Mucosa of stomach (tissue), 1 donor: ENCODE measurements around the gene CLIP1.
"Not testable (repeated sequence)": the region's sequence is repeated elsewhere in the genome, so short reads cannot be mapped to it uniquely, and the experiment has no call there.

Experiments used
- H3K27me3 ChIP-seq: one replicate; pipeline ENCODE4 v1.7.0; 2013; ENCODE audit warnings: mild to moderate bottlenecking, low read length; ENCODE audit not compliant: control insufficient read depth, insufficient read depth
- H3K36me3 ChIP-seq: one replicate; pipeline ENCODE4 v1.7.0; 2013; ENCODE audit warnings: low read length; ENCODE audit not compliant: control insufficient read depth, insufficient read depth
- H3K4me1 ChIP-seq: one replicate; pipeline ENCODE4 v1.7.0; 2013; ENCODE audit warnings: mild to moderate bottlenecking, low read length; ENCODE audit not compliant: control insufficient read depth, insufficient read depth
- H3K4me3 ChIP-seq: one replicate; pipeline ENCODE4 v1.7.0; 2013; ENCODE audit warnings: low read length
- H3K9ac ChIP-seq: one replicate; pipeline ENCODE4 v1.7.0; 2013; ENCODE audit warnings: mild to moderate bottlenecking, low read length, moderate library complexity
- H3K9me3 ChIP-seq: one replicate; pipeline ENCODE4 v1.7.0; 2013; ENCODE audit warnings: mild to moderate bottlenecking, low read length, moderate library complexity; ENCODE audit not compliant: control insufficient read depth
- donor health status: Pancreatic carcinoma.

The CLIP1 gene

DNA sequence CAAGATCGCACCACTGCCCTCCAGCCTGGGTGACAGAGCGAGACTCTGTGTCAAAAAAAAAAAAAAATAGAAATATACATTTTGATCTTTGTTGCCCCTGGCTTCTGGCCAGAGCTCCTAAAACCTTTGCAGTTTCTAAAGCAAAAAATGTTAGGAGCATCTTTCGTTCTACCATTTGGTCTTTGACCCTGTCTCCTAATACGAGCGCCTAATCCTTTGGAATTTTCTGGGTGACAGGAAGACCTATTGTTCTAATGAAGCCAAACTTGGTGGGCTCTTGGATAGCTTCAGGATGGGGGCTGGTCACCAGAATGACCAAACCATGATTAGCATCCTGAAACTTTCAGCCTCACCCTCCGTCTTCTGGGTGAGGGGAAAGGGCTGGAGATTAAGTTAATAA lies 32.3 kb upstream of the CLIP1 start:
- Histone ChIP-seq H3K36me3 (no peaks in the 10 kb centered on the region), H3K9ac (no peak overlapping the region), H3K9me3 (no peaks in the 10 kb centered on the region), H3K4me1 (no peaks in the 10 kb centered on the region), H3K27me3 (no peaks in the 10 kb centered on the region), H3K4me3 (no peak overlapping the region)

DNA sequence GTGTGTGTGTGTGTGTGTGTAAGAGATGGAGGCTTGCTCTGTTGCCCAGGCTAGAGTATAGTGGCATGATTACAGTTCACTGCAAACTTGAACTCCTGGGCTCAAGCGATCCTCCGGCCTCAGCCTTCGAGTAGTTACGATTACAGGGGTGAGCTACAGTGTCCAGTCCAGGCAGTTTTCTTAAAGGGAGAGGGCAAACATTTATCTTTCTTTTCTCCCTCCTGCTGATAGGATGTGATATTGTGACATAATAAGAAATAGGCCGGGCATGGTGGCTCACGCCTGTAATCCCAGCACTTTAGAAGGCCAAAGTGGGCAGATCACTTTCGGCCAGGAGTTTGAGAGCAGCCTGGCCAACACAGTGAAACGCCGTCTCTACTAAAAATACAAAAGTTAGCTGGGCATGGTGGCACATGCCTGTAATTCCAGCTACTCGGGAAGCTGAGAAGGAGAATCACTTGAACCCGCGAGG lies 31.8 kb upstream of the CLIP1 start:
- Histone ChIP-seq H3K9me3 (no peaks in the 10 kb centered on the region), H3K4me3 (no peak overlapping the region), H3K27me3 (no peaks in the 10 kb centered on the region)

DNA sequence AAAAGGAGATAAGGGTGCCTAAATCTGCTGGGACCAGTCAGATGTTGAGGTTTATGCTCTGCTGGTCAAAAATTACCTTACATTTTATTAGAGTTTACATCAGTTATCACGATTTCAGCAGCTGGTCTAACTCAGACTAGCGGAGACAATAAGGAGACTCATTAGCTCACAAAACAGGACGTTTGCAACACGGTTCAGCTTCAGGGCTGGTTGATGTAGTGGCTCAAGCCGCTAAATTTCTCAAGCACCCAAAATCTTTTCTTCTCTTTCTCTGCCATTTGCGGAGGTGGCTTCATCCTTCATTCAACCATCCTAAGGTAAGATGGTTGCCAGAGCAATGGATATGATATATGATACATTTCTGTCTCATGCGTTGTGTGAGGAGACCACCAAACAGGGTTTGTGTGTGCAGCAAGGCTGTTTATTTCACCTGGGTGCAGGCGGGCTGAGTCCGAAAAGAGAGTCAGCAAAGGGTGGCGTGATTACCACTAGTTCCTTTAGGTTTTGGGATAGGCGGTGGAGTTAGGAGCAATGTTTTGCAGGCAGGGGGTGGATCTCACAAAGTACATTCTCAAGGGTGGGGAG lies 30.3 kb upstream of the CLIP1 start:
- H3K4me1 ChIP-seq, result no peaks in the 10 kb centered on the region
- no peaks in the 10 kb centered on the region for H3K27me3 ChIP-seq
- no peak overlapping the region for H3K4me3 ChIP-seq
- H3K9me3 ChIP-seq, result no peaks in the 10 kb centered on the region
- no peak overlapping the region for H3K9ac ChIP-seq
- H3K36me3 ChIP-seq, result no peaks in the 10 kb centered on the region

More for the DNA sequence above, 31.8 kb upstream of the CLIP1 start:
- Histone ChIP-seq H3K9ac (no peak overlapping the region), H3K4me1 (no peaks in the 10 kb centered on the region), H3K36me3 (no peaks in the 10 kb centered on the region)

DNA sequence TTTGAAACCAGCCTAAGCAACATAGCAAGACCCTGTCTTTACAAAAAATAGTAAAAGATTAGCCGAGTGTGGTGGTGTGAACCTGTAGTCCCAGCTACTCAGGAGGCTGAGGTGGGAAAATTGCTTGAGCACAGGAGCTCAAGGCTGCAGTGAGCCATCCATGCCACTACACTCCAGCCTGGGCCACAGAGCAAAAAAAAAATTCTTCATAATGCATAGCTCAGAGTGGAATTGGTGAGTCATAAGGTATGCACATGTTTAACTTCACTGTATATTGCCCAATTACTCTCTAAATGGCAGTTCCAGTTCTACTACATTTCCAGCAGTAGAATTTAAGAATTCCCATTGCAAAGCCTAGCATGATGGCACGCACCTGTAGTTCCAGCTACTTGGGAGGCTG lies 26.8 kb upstream of the CLIP1 start:
- Histone ChIP-seq H3K36me3 (no peaks in the 10 kb centered on the region), H3K9me3 (no peaks in the 10 kb centered on the region), H3K27me3 (no peaks in the 10 kb centered on the region), H3K9ac (no peak overlapping the region), H3K4me3 (no peak overlapping the region), H3K4me1 (no peaks in the 10 kb centered on the region)

DNA sequence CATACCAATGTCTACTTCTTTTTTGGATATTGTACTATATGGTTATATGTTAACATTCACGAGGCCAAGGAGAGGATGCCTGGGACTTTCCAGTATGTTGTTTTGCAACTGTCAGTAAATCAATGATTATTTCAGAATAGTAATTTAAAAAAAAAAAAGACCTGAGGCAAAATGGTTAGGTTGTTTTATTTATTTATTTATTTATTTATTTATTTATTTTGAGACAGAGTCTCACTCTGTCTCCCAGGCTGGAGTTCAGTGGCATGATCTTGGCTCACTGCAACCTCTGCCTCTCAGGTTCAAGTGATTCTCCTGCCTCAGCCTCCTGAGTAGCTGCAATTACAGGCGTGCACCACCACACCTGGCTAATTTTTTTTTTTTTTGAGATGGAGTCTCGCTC lies 25.4 kb upstream of the CLIP1 start:
- not testable (repeated sequence) for H3K4me1 ChIP-seq, H3K27me3 ChIP-seq, H3K4me3 ChIP-seq, H3K9ac ChIP-seq, H3K9me3 ChIP-seq, H3K36me3 ChIP-seq

DNA sequence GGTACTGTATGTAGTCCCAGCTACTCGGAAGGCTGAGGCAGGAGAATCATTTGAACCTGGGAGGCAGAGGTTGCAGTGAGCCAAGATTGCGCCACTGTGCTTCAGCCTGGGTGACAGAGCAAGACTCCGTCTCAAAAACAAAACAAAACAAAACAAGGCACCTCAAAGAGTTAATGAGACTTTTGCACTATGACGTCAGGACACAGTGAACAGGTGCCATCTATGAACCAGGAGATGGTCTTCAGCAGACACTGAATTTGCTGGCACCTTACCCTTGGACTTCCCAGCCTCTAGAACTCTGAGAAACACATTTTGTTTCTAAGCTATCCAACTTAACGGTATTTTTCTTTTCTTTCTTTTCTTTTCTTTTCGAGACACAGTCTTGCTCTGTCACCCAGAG lies 23.9 kb upstream of the CLIP1 start:
- not testable (repeated sequence) for H3K9ac ChIP-seq, H3K9me3 ChIP-seq, H3K4me1 ChIP-seq, H3K36me3 ChIP-seq, H3K4me3 ChIP-seq, H3K27me3 ChIP-seq

DNA sequence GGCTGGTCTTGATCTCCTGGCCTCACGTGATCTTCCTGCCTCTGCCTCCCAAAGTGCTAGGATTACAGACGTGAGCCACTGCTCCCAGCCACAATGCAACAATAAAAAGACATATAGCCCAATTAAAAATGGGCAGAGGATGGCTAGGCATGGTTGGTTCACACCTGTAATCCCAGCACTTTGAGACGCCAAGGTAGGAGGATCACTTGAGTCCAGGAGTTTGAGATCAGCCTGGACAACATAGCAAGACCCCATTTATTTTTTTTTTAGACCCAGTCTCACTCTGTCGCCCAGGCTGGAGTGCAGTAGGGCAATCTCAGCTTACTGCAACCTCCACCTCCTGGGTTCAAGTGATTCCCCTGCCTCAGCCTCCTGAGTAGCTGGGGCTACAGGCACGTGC lies 21.6 kb upstream of the CLIP1 start:
- H3K27me3 ChIP-seq, H3K4me3 ChIP-seq, H3K36me3 ChIP-seq, H3K9ac ChIP-seq, H3K9me3 ChIP-seq, H3K4me1 ChIP-seq: not testable (repeated sequence)

DNA sequence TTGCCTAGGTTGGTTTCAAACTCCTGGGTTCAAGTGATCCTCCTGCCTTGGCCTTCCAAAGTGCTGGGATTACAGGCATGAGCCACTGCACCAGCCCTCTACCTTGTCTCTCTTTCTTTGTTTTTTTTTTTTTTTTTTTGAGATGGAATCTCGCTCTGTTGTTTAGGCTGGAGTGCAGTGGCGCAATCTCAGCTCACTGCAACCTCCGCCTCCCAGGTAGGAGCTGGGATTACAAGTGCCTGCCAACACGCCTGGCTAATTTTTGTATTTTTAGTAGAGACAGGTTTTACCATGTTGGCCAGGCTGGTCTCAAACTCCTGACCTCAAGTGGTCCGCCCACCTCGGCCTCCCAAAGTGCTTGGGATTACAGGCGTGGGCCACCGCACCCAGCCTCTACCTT lies 16.4 kb upstream of the CLIP1 start:
- H3K36me3 ChIP-seq, H3K4me3 ChIP-seq, H3K4me1 ChIP-seq, H3K9me3 ChIP-seq, H3K9ac ChIP-seq, H3K27me3 ChIP-seq: not testable (repeated sequence)

DNA sequence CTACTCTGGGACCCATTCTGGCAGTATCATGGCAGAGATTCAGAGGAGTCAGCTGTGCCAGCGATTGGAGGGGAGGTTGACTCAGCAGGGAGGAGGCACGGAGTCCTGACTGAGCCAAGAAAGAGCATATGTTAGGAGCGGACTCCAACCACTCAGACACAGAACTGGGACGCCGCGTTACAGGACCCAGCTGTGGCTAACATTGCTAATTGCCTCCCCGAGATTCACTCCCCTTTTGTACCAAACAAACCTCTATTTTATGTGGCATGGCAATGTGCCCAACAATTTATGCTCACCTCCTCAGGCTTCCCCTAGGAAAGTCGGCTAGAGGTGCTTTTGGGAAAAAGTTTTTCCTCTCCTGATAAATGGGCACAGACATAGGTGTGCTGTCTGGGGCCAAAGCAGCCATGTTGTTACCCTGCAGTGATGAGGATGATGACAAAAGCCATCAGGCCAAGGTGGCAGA lies 15.2 kb upstream of the CLIP1 start:
- no peaks in the 10 kb centered on the region for H3K9me3 ChIP-seq
- no peak overlapping the region for H3K9ac ChIP-seq
- no peaks in the 10 kb centered on the region for H3K4me1 ChIP-seq
- H3K27me3 ChIP-seq, result no peaks in the 10 kb centered on the region
- H3K4me3 ChIP-seq, result no peak overlapping the region
- H3K36me3 ChIP-seq, result no peaks in the 10 kb centered on the region

DNA sequence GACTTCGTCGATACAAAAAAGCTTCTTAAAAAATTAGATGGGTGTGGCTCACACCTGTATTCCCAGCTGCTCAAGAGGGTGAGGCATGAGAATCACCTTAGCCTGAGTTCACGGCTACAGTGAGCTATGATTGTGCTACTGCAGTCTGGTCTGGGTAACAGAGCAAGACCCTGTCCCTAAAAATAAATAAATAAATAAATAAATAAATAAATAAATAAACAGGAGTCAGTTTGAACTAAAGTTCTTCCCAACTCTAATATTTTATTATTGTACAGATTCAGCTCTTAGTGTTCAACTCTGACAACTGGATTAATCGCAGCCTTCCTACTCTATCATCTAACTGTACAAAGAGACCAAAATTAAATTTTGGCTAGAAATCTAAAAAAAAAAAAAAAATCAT lies 12.7 kb upstream of the CLIP1 start:
- Histone ChIP-seq H3K9ac (no peak overlapping the region), H3K27me3 (no peaks in the 10 kb centered on the region), H3K4me3 (no peak overlapping the region), H3K4me1 (no peaks in the 10 kb centered on the region), H3K9me3 (no peaks in the 10 kb centered on the region), H3K36me3 (no peaks in the 10 kb centered on the region)

DNA sequence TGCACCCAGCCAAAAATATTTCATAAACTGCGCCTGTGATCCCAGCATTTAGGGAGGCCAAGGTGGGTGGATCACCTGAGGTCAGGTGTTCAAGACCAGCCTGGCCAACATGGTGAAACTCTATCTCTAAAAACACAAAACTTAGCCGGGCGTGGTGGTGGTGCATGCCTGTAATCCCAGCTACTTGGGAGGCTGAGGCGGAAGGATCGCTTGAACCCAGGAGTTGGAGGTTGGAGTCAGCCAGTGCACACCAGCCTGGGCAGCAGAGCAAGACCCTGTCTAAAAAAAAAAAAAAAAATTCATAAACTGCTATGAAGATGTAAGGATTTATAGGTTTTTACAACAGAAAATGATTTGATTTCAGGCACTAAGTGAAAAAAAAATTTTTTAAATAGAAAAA lies 6.6 kb upstream of the CLIP1 start:
- H3K9me3 ChIP-seq, H3K4me3 ChIP-seq, H3K4me1 ChIP-seq, H3K36me3 ChIP-seq, H3K27me3 ChIP-seq, H3K9ac ChIP-seq: not testable (repeated sequence)

DNA sequence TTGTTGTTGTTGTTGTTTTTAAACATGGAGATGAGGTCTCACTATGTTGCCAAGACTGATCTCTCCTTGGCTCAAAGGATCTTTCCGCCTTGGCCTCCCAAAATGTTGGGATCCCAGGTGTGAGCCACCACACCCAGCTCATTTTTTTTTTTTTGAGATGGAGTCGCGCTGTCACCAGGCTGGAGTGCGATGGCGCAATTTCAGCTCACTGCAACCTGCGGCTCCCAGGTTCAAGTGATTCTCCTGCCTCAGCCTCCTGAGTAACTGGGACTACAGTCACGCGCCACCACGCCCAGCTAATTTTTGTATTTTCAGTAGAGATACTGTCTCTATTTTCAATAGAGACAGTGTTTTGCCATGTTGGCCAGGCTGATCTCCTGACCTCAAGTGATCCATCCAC lies 4.9 kb upstream of the CLIP1 start:
- Histone ChIP-seq H3K27me3 (peaks cover 4% of the 10 kb centered on the region), H3K36me3 (no peaks in the 10 kb centered on the region), H3K4me3 (no peak overlapping the region), H3K9me3 (no peaks in the 10 kb centered on the region), H3K9ac (no peak overlapping the region), H3K4me1 (peaks cover 11% of the 10 kb centered on the region)
